ENCODE results near the gene STARD3. TPM values are rescaled to one million over a fixed set of nuclear protein-coding genes. Genes with fewer than 3 reads are reported as not detected.
A peak's percentile ranks its signal among the peaks of the same experiment; 100 is the strongest.

The STARD3 gene
- total and polyA plus RNA-seq, 2 of the 13 experiments (the other 11 are each of a cell fraction or from before 2014, with no cell fraction given): 34.6 to 100 TPM

- TF ChIP-seq XRCC5 (optimal IDR thresholded peaks at IDR 0.05; ENCODE audit: low read length) (peak; percentile 38), CEBPG (CRISPR knock-in tag; IDR thresholded peaks at IDR 0.05) (peak; percentile 70), CAMTA2 (CRISPR knock-in tag; IDR thresholded peaks at IDR 0.05; ENCODE audit: borderline replicate concordance) (no peak), ZNF562 (CRISPR knock-in tag; IDR thresholded peaks at IDR 0.05; ENCODE audit: borderline replicate concordance) (no peak), ZNF781 (CRISPR knock-in tag; IDR thresholded peaks at IDR 0.05; ENCODE audit: borderline replicate concordance, not compliant biosample characterization) (no peak), TBX2 (CRISPR knock-in tag; IDR thresholded peaks at IDR 0.05; ENCODE audit: borderline replicate concordance) (peak; percentile 91), CENPX (CRISPR knock-in tag; IDR thresholded peaks at IDR 0.05) (no peak), ZNF670 (CRISPR knock-in tag; IDR thresholded peaks at IDR 0.05; ENCODE audit: borderline replicate concordance) (no peak), GLMP (CRISPR knock-in tag; IDR thresholded peaks at IDR 0.05; ENCODE audit: borderline replicate concordance) (no peak), ZNF451 (CRISPR knock-in tag; IDR thresholded peaks at IDR 0.05) (no peak; the same call in 1 of the 2 replicates), ZMAT5 (CRISPR knock-in tag; IDR thresholded peaks at IDR 0.05; ENCODE audit: borderline replicate concordance, low read depth) (no peak), ZNF552 (CRISPR knock-in tag; IDR thresholded peaks at IDR 0.05; ENCODE audit: borderline replicate concordance) (no peak), TFDP1 (CRISPR knock-in tag; IDR thresholded peaks at IDR 0.05; ENCODE audit: borderline replicate concordance) (0 out of 2 replicates have a peak, but pooled peaks have one; percentile 8), ZIK1 (CRISPR knock-in tag; IDR thresholded peaks at IDR 0.05; ENCODE audit: borderline replicate concordance, low read depth) (peak; percentile 70; the same call in 1 of the 2 replicates), ZNF317 (CRISPR knock-in tag; IDR thresholded peaks at IDR 0.05) (0 out of 2 replicates have a peak, but pooled peaks have one; percentile 38), ETV6 (CRISPR knock-in tag; conservative IDR thresholded peaks at IDR 0.05) (no peak), PAXIP1 (CRISPR knock-in tag; conservative IDR thresholded peaks at IDR 0.05) (peak; percentile 95), ZNF878 (CRISPR knock-in tag; IDR thresholded peaks at IDR 0.05) (no peak), ZNF382 (CRISPR knock-in tag; IDR thresholded peaks at IDR 0.05; ENCODE audit: borderline replicate concordance) (no peak), ZKSCAN5 (CRISPR knock-in tag; IDR thresholded peaks at IDR 0.05) (no peak)
These were observed 66.3 kb downstream of the STARD3 start (continued) for GRCh38 chr17:39702901-39703893.

Measured in HepG2 (cell line).